Measurements from ENCODE around the gene AGBL5.

DNA sequence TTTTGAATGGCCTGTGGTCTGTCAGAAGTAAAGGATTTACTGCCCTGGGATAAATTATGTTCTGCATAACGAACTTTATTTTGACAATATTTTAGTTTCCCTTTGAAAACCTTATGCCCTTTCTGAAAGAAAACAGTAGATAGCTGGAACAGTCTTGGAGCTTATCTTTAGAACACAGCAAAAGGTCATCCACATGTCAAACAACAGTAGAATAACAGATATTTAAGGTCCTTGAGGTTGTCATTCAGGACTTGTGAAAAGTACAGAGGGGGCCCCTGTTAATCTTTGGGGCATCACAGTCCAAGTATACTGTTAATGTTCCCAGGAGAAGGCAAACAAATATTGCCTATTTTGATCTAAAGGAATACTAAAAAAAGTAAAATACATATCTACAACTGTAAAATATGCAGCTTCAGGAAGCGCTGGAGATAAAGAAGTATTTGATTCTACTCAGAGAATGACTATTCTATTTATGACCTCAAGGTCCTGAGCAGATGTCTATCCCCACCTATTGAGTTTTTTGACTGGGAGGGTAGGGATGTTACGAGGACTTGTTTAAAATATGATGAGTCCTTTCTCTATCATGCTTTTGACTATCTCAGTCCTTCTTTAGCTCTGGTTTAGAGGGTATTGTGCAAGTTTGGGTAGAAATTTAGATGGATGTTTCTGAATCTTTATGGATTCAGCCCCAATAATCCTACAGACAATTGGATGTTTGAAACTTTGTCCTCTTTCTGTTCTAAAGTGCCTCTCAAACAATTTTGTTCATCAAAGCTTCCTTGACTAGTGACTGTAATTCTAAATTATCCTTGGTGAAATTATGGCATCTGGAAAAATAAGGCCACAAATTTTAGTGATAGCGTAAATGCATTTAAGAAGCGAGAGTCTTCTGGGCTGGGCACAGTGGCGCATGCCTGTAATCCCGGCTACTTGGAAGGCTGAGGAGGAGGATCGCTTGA is 43.8 kb upstream of the AGBL5 start:
- no peak for TF ChIP-seq EZH2phosphoT487 (IDR thresholded peaks at IDR 0.05)
- TF ChIP-seq, protein P1, sequence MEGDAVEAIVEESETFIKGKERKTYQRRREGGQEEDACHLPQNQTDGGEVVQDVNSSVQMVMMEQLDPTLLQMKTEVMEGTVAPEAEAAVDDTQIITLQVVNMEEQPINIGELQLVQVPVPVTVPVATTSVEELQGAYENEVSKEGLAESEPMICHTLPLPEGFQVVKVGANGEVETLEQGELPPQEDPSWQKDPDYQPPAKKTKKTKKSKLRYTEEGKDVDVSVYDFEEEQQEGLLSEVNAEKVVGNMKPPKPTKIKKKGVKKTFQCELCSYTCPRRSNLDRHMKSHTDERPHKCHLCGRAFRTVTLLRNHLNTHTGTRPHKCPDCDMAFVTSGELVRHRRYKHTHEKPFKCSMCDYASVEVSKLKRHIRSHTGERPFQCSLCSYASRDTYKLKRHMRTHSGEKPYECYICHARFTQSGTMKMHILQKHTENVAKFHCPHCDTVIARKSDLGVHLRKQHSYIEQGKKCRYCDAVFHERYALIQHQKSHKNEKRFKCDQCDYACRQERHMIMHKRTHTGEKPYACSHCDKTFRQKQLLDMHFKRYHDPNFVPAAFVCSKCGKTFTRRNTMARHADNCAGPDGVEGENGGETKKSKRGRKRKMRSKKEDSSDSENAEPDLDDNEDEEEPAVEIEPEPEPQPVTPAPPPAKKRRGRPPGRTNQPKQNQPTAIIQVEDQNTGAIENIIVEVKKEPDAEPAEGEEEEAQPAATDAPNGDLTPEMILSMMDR (IDR thresholded peaks at IDR 0.05) = no peak
- TF ChIP-seq EZH2 (IDR thresholded peaks at IDR 0.05) = no peak

All from neural progenitor cell (in vitro differentiated cells).